ENCODE measurements around the gene KRT77.

- no peak for TF ChIP-seq REST (IDR thresholded peaks at IDR 0.05; ENCODE audit: insufficient read depth in 1 of 2, low read depth in 2 of 2, low read length in 2 of 2)
- TF ChIP-seq POLR2AphosphoS5 (IDR thresholded peaks at IDR 0.05; ENCODE audit: low read depth, low read length), result no peak
These were observed 41.3 kb upstream of the KRT77 start for GRCh38 chr12:52744493-52745156.
